SKM-1 treated with dmso at 0.1 percent for 144 hours (cell line): ENCODE data around the gene SORL1.
"Not testable (repeated sequence)": the region's sequence is repeated elsewhere in the genome, so short reads cannot be mapped to it uniquely, and the experiment has no call there.

Experiments
- DNase-seq: peaks from one replicate; lab custom pipeline; 2025; ENCODE audit not compliant: unreplicated experiment; lab: John Stamatoyannopoulos, UW

Gene SORL1

DNA sequence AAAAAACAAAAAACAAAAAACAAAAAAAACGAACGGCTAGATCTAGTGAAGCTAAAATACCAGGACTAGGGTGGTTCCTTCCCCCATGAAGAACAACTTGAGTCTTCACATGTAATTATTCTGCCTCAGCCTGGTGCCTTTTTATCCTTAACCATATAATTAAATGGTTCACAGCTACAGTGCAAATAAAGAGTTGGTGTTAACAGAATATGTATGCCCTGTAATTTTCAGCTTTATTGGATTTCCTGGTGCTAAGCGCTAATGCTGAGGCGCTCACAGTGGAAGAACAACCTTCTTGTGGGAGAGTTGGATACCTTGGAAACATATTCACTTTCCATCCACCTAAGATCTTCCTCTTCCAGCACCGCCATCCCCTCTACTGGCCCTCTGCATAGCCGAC is 159.1 kb downstream of the SORL1 start:
- DNase-seq: no peak

DNA sequence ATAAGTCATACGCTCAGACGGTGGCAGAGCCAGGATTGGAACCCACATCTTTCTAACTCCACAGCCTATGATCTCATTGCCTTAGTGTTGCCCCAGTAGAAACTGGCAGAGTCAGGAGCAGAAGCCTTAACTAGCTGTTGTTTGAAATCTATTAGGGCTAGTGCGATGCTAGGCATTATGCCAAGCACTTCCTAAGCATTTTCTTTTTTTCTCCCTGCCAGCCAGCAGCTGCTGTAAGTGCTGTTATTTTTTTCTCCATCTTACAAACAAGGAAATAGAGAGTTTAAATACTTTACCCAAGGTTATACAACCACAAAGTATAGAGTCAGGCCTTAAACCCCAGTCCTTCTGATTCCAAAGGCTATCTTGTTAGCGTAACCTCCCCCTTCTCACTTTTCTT is 161.6 kb downstream of the SORL1 start:
- no peak for DNase-seq

DNA sequence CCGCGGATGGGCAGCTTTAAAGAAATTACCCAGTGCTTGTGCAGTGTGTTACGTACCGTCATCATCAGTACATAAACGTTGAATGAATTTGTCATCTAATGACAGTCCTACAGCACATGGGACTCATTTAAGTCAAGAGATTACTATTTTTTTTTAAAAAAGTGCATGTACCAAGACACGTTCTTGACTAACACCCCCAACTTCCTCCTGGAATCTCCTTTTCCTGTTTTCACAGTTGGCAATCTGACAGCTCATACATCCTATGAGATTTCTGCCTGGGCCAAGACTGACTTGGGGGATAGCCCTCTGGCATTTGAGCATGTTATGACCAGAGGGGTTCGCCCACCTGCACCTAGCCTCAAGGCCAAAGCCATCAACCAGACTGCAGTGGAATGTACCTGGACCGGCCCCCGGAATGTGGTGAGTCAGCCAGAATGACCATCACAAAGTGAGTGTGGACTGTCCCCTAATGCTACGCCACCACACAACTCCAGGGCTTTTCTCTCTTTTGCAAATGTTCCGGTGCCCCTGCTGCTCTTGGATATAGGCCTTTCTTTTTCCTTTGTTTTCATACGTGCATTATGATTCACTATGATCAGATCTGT is 162.6 kb downstream of the SORL1 start:
- DNase-seq: no peak

DNA sequence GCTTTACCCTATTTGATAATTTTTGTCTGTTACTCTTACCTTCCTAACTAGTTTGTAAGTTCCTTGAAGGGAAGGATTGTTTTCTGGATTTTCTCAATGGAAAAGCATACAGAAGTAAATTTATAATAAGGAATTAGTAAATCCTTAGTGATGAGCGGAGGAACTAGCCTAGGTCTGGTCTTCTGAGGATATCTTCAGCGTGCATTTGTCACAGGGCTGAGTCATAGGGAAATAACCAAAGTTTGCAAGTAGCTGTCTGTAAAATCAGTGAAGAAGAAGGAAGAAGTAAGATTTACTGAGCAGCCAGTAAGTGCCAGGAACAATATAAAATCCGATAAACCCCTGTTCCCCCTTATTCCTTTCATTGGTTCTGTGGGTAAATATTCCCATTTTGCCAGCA is 163.4 kb downstream of the SORL1 start:
- DNase-seq: no peak

DNA sequence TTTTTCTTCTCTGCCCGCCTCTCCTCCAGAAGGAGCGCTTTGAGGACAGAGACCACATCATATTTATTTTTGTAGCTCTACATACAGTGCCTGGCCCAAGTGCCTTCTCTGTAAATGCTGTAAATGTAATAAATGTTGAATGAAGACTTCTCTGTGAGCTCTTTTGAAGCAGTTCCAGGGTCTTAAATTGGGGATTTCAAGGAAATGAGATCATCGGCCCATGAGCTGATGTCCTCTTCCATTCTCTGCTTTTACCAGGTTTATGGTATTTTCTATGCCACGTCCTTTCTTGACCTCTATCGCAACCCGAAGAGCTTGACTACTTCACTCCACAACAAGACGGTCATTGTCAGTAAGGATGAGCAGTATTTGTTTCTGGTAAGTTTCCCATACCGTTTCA is 166.4 kb downstream of the SORL1 start:
- no peak for DNase-seq

DNA sequence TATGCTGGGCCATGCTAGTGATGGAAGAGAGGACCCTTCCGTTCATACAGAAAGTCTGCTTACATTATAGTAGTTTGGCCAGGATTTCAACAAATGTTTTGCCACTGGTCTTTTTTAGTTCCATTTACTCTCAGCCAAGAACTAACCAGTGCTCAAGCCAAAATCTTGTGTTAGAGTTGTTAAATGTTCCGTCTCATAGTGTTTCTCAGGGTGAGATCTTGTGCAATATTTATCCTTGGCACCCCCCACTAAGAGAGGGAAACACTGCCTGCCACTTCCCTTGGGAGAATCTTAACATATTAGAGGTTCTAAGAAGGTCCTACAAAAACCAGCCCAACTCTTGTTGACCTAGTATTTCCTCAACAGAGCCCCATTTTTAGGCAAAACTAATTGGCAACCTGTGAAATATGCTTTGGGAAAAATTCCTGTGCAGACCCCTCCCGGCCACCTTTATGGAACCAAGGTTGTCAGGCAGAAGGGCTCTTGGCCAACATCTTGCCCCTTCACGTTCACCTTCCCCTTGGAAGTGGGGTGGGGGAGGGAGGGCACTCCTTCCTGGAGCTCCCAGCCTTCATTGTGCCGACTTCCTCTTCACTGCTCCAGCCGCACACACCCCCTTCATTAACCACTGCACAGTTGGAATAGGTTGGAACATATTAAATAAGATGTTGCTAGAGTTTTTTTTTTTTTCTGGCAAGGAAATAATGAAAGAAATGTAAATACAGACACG is 173.8 kb downstream of the SORL1 start:
- no peak for DNase-seq

DNA sequence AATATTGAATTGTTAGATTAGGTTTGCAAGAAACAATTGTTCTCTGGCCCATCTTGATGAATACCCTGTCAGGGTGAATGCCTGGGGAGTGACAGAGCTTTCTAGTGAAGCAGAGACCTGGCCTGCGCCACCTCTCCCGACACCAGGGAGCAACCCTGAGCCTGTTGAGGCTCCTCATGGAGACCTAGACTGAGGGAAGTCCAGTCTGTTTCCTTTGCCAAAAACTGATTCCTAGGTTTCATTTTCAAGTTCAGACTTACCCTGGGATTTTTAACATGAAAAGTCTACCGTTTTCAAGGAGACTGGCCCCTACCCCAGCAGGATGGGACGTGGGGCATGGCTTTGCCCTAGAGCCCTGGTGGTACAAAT is 174.4 kb downstream of the SORL1 start:
- no peak for DNase-seq

DNA sequence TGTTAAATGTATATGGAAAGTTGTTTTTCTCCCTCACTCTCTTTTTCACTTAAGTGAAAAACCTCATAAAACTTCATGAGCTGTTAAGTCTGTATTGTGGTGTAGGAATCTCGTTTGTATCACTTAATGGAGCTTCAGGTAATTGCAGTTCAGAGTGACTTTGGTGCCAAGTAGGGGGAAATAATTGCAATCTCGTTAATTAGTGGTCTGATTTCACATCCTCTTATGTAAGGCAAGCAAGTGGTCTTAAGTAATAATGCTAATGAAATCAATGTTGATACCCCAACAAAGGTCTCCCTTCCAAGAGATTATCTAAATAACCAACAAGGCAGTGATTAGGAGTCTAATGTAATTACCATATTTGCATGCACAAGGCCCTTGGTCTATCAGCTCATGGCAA is 174.9 kb downstream of the SORL1 start:
- DNase-seq: no peak

DNA sequence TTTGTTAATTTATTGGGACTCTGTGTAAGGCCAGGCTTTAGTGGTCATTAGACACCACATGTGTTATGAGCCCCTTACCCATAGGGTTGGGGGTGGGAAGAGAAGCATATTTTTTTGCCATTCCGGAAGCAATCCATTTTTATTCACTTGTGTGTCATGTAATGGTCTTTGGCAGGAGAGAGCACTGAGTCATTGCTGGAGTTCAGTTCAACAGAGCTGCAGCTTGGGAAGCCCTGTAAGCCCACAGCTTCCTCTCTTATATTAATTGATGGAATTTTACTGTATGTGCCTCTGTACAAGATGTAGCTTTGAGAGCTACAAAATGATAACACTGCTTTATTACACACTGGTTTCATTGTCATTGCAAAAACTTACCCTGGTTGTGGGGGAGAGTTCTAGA is 177.9 kb downstream of the SORL1 start:
- no peak for DNase-seq

DNA sequence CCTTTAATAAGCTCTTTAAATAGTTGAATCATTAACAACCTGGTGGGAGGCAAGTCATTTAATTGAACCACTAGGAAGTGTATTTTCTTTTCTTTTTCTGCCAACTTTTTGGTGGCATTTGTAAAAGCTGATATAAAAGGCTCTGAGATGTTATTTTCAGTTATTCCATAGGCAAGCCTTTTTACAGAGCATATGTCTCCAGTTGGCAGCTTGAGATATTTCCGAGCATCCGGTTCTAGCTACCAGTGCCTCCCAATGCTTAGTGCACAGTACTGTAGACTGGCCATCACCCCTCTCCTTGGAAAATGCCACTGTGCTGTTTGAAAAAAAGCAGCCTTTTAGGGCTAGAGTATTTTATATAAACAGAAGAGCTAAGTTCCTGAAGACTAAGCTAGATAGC is 179.3 kb downstream of the SORL1 start:
- DNase-seq: no peak

DNA sequence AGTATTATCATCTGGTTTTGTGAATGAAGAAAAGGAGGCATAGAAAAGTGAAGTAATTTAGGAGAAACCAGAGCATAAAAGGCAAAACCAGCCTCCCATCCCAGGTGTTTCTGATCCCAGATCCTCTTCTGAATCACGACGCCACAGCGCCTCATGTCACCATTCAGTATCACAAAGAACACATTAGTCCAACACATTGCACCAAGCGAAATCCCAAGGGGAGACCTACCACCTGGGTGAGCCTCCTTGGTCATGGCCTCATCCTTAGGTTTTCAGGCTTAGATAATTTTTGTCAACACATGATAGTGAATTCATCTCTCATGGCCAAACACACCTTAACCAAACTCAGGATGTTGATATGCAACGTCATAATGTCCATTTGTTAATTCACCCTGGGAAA is 182.2 kb downstream of the SORL1 start:
- no peak for DNase-seq

DNA sequence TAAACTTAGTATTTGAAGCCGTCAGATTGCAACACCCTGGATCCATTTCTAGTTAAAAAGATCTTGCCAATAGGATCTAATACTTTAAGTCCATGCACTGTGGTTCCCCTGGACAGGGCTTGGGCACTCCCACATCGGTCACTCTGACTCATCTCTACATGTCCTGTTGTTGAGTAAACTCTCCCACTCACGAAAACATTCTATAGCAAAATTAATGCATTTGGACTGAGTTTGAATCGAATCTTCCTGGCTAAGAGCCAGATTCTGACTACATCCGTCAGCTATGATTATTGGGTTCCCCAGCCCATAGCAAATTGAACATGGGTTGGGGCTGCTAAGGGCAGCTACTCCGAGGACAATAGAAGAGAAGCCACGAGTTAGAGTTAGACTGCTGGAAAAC is 182.8 kb downstream of the SORL1 start:
- no peak for DNase-seq

DNA sequence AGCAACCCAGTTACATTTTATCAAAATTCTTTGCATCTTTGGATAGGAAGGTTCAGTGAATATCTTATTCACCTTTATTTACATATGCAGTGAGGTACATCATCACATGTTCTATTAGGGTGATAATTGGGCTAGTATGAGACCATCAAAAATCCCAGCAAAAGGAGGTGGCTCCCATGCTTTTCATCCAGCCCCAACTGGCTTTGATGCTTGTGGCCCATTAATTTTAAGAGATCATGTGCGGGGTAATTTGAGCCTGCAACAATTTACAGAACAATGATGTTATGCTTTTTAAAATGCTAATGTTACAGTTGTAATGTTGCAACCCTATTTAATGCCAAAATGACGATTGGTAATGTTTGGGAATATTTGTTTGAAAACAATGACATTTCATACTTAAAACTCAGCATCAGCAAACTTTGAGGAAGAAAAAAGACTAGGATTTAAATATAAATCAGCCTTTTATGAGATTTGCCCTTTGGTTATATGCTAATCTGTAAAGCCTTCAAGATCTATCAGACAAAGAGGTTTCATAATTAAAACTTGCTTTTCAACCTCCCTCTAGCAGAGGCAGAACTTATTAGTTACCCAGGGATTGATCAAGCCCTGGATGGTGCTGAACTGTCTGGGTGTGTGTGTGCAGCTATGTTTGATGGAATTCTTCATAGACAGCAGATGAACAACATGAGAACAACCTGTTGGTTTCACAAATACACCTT is 184.1 kb downstream of the SORL1 start:
- no peak for DNase-seq

DNA sequence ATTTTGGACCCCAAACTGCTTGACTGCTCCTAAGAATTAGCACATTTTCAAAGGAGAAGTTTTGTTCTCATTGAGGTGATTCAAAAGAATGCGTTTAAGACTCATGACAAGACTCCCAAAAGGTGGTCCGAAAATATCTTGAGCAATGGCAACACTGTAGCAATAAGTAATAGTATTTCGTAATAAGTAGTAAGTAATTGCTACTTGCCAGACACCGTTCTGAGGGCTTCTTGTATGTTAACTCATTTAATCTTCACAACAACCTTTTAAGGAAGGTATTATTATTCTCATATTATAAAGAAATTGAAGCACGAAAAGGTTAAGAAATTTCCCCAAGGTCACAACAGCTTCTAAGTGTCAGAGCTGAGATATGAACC is 184.7 kb downstream of the SORL1 start:
- no peak for DNase-seq

DNA sequence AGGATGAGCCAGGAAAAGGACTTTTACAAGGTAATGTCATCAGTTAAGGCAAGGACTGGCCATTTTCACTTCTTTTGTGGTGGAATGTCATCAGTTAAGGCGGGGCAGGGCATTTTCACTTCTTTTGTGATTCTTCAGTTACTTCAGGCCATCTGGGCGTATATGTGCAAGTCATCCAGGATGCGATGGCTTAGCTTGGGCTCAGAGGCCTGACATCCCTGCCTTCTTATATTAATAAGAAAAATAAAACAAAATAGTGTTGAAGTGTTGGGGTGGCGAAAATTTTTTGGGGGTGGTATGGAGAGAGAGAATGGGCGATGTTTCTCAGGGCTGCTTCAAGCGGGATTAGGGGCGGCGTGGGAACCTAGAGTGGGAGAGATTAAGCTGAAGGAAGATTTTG is 185.5 kb downstream of the SORL1 start:
- DNase-seq: not testable (repeated sequence)

DNA sequence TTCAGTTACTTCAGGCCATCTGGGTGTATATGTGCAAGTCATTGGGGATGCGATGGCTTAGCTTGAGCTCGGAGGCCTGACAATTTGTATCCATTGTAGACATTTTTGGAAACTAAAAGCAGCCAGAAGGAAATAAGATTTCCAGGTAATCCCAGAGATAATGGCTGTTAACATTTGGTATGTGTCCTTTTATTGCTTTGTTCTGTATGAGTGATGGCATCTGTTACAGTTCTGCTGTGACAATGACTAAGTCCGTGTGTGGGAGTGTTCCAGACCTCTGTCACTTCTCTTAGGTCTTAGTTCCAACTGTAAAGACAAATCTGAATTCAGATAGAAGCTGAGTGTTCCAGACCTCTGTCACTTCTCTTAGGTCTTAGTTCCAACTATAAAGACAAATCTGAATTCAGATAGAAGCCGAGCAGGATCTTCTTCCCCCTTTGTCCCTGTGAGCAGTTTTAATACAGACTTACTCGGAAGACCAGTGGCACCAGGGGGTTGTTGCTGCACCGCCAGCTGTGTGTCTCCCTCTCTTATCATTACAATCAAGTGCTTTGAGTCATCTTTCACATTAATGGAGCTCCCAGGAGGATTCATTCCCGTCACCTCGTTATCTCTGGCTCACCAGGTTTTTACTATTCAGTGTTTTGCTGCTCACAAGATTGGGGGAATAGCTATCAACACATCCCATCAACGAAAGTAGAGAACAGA is 191.5 kb downstream of the SORL1 start:
- DNase-seq: no peak

DNA sequence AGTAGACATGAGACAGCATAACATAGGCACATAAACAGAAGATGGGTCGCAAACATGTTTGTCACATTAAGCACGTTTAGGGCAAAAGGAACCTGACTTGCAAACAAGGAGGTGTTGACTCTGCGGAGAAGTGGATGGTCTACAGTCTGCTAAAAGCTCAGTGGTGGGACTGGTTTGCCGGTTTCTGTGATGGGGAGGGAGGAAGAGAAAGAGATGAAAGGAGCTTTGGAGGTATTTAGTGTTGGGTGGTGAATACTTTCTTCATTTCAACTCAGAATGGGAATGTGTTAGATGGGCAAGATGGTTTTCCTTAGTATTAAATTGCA is 192.0 kb downstream of the SORL1 start:
- no peak for DNase-seq

DNA sequence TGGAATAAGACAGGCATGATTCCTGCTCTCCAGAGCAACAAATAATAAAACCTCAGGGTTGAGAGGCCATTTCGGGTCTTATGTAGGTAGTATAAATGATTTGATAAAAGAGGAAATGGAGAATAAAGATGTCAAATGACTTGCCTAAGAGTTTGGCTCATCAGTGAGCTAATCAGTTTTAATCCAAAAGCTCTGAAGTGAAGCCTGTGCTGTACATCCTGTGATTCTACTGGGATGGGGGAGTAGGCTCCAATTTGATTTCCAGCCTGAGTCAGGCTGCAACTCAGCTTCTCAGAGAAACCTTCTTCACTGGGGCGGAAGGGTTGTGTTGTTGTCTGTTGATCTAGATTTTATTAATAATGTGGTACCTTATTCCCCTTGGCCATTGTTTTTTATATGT is 192.9 kb downstream of the SORL1 start:
- no peak for DNase-seq

DNA sequence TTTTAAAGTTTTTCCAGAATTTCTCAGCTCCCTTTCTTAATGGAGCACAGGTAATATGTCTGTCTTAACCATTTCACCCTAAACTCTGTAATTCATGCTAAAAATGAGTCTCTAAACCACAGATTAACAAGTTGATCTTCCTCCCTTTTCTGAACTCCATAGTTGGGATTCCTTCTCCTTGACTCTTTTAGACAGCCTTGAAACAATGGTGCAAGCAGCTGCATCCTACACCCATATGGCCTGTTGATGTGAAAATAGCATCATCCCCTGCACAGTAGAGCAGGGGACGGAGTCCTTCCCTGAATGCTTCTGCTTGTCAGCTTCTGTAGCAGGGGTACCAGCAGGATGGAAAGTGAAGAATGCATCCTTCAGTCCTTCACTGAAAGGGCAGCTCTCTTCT is 193.5 kb downstream of the SORL1 start:
- no peak for DNase-seq

DNA sequence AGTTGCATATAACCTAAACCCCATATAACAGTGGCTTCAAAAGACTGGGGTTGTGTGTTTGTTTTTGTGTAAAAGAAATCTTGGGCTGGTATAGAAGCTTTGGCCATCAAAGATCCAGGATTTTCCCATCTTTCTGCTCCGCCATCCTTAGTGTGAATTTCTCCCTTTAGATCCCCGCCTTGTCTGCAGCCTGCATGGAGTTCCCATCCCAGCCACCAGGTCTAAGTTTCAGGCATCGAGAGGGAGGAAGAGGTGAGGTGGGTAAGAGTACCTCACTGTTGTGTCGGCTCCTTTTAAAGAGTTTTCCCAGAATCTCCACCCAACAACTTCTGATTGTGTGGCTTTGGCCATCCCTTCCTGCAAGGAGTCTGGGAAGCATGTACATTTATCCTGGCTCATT is 196.2 kb downstream of the SORL1 start:
- no peak for DNase-seq

DNA sequence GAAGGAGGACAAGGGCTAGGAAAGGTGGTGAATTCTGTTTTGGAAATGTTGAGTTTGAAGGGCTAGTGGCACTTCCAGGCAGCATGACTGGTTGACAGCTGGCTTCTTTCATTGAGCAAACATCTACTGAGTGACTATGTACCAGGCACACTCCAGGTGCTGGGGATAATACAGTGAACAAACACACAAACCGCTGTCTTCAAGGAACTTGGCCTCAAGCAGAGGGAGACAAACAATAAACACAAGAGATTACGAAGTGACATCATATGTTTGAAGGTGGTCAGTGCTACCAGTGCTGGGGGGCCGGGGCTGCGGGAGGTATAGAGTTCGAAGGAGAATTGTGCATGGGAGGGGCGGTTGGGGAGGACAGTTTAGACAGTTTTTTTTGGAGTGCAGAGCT is 197.7 kb downstream of the SORL1 start:
- no peak for DNase-seq
